Epithelial cell of proximal tubule (primary cell): ENCODE results near the gene RASSF7. TPM values are rescaled to one million over a fixed set of nuclear protein-coding genes. Genes with fewer than 3 reads are reported as not detected.

ENCODE experiments used
- DNase-seq: peaks from one replicate; pipeline ENCODE4 v3.0.0-alpha.2; 2011; ENCODE audit warnings: low read depth
- H3K4me3 ChIP-seq: 2 replicates; pipeline ENCODE4 v1.5.1; 2011; ENCODE audit warnings: low read depth, mild to moderate bottlenecking, low read length
- total RNA-seq: library from RNA; depleted of rRNA; stranded (reverse); fragments of >200 nt; gene quantifications from 2 replicates; pipeline ENCODE4 v1.2.3, GENCODE V29; 2015
- TF ChIP-seq, protein P1 (sequence below): conservative IDR thresholded peaks from 2 replicates; pipeline ENCODE4 v1.5.1; 2012; ENCODE audit warnings: low read depth, mild to moderate bottlenecking, low read length

RASSF7 gene
- total RNA-seq, 1 donor from 2014 or later = 154 TPM

DNA sequence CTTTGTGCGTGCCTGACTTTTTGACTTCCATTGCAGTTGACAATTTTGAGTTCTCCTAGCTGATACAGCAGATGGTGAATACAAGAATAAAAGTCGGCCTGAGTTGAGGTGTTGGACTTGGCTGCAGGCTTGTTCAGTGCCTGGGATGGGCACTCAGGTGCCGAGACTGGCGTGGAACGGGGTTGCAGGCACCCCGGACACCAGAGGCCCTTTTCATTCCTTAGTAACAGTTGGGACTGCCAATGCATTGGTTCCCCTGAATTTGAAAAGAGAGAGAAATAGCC, 16.8 kb downstream of the RASSF7 start:
- no peak for DNase-seq

DNA sequence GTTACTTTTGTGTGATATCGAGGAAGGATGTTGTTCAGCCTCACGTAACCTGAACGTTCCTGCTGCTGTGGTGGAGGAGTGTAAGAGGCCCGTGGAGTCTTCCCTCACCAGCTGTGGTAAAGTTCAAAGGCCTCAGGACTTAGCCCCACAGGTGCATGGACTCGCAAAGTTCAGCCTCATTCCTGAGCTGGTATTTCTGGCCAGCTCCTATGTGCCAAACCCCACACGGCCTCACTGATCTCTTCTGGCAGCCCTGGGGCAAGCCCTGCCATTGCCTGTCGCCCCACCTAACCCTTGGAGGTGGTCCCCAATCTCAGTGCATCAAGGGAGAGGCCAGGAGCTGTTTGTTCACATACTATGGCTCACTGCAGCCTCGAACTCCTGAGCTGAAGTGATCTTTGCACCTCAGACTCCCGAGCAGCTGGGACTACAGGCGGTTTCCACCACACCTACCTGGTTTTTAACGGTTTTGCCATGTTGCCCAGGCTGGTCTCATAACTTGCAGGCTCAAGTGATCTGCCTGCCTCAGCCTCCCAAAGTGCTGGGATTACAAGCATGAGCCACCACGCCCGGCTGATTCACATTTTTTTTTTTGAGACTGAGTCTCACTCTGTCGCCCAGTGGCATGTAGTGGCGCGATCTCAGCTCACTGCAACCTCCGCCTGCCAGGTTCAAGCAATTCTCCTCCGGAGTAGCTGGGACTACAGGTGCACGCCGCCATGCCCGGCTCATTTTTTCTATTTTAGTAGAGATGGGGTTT, 17.7 kb downstream of the RASSF7 start:
- DNase-seq = no peak
- peak overlapping the region; percentile 97 for H3K4me3 ChIP-seq
- TF ChIP-seq, protein P1, sequence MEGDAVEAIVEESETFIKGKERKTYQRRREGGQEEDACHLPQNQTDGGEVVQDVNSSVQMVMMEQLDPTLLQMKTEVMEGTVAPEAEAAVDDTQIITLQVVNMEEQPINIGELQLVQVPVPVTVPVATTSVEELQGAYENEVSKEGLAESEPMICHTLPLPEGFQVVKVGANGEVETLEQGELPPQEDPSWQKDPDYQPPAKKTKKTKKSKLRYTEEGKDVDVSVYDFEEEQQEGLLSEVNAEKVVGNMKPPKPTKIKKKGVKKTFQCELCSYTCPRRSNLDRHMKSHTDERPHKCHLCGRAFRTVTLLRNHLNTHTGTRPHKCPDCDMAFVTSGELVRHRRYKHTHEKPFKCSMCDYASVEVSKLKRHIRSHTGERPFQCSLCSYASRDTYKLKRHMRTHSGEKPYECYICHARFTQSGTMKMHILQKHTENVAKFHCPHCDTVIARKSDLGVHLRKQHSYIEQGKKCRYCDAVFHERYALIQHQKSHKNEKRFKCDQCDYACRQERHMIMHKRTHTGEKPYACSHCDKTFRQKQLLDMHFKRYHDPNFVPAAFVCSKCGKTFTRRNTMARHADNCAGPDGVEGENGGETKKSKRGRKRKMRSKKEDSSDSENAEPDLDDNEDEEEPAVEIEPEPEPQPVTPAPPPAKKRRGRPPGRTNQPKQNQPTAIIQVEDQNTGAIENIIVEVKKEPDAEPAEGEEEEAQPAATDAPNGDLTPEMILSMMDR = no peak

More for the DNA sequence above, 16.8 kb downstream of the RASSF7 start:
- TF ChIP-seq, protein P1 = no peak
- peak overlapping the region; percentile 97 for H3K4me3 ChIP-seq

DNA sequence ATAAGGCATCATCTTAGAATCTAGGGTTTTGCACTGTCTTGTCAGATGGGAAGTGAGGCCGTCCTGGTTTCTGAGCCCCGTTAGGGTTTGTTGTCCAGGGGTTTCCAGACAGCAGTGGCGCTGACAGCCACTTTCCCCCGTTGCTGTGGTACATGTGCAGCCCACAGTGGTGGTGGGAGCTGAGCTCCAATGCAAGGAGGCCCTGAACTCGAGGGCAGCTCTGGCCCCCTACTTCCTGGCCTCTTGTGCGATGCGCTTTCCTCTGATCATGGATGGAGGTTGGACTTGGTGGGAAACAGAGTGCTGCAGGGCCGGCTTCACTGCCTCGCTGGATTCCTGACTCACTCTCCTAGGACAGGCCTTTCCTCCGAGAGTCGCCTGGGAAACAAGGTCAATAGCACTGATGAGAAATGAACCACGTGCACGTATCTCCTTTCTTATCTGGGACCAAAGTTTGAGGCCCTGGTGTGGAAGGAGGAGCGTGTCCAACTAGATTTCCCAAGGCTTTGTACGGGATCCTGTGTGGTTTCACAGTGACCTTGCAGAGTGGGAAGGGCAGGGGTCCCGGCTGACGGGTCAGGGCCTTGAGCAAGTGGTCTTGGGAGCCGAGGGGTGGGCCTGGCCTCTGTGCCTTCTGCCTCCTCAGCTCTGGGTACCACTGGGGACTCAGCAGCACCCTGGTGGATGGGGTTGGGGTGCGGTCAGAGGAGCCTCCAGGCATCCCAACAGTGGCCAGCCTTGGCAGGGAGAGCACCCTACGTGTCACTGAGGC, 19.2 kb downstream of the RASSF7 start:
- DNase-seq = no peak
- TF ChIP-seq, protein P1 = no peak

DNA sequence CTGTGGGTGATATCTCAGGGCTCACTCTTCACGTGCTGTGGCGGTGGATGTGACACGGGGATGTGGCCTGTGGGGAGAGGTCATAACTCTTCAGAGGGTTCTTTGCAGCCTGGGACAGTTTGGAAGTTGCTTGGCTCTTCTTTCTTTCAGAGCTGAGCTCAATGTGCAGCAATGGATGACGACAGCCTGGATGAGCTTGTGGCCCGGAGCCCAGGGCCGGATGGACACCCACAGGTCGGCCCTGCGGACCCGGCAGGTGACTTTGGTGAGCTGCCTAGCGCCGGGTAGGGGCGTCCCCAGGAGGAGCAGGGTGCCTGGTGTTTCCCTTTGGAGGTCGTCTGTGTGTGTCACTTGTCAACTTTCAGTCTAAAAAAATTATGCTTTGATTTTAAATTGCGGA, 20.6 kb downstream of the RASSF7 start:
- TF ChIP-seq, protein P1 = no peak
- no peak overlapping the region for H3K4me3 ChIP-seq
- no peak for DNase-seq

More for the DNA sequence above, 19.2 kb downstream of the RASSF7 start:
- H3K4me3 ChIP-seq = no peak overlapping the region

DNA sequence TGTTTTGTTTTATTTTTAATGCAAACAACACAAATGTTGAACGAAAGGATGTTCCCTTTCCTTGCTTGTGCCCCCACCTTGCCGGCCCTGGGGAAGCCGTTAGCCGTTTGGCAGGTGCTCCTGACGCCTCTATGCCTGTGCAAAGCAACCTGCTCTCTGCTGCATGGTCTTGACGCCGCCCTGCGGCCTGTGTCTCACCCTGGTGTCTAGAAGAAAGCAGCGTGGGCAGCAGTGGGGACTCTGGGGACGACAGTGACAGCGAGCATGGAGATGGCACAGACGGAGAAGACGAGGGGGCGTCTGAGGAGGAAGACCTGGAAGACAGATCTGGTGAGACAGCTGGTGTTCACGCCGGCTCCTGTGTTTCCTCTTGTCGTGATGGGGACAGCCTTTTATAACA, 21.0 kb downstream of the RASSF7 start:
- DNase-seq = no peak
- no peak overlapping the region for H3K4me3 ChIP-seq
- TF ChIP-seq, protein P1 = no peak

DNA sequence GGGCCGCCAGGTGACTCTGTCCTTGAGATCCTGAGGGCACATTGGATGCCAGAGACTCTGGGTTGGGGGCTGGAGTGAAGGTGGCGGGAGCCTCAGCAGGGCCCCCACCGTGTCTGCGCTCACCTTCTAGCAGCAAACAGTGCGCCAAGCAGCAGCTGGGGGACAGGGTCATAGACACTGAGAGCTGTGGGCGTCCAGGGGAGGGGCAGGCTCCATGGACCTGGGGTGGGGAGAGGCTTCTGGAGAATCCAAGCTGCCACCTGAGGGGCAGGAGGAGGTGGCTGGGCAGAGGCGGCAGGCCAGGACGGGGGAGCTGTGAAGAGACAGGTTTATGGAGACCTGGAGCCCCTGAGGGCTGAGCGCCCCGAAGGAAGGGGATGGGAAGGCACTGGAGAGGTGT, 23.5 kb downstream of the RASSF7 start:
- no peak overlapping the region for H3K4me3 ChIP-seq
- no peak for DNase-seq
- TF ChIP-seq, protein P1 = no peak
